Adipose tissue (tissue), 3 donors: ENCODE measurements around the gene NDRG3. TPM values are rescaled to one million over a fixed set of nuclear protein-coding genes. Genes with fewer than 3 reads are reported as not detected.
"Not testable (repeated sequence)": the region's sequence is repeated elsewhere in the genome, so short reads cannot be mapped to it uniquely, and the experiment has no call there.

ENCODE experiments used
- H3K27ac ChIP-seq: one replicate; pipeline ENCODE4 v1.5.1; 2013; ENCODE audit warnings: low read depth, low read length
- WGBS, 3 donors: extraction: QIAGEN DNeasy Blood & Tissue Kit; methylation state at CpG; one replicate each; pipeline ENCODE4 v1.1.7; 2013; 5-methylcytosine and 5-hydroxymethylcytosine counted together
- polyA plus RNA-seq, 3 donors: library from polyadenylated mRNA; stranded (reverse); fragments of 200-250 nt; gene quantifications; one replicate each; pipeline ENCODE4 v1.2.3, GENCODE V29; 2013
- donor health status: healthy with polysubstance abuse.
- donor health status: Bipolar disorder and iron deficiency.
- donor health status: healthy.

Gene NDRG3
- polyA plus RNA-seq, 3 donors: 8.4 to 24.4 (median 9.0) TPM

DNA sequence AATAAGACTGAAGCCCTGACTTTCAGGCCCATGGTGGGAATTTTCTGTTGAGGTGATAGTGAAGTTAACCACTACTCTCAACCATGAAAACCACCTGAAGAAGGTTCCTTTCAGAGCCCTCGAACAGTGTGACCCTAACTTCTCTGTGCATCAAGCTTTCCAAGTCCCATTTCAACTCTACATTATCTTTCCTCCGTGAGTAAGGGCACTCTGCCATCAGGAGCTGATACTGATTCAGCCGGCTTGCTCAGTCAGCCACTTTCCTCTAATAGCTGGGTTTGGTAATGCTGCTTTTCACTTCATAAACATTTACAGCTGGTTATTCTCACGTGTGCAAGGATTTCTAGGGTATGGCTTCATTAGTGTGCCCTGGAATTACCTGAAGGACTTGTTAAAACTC lies 89.2 kb downstream of the NDRG3 start:
- no peak overlapping the region for H3K27ac ChIP-seq
- 53 to 84% (median 82%) methylated on average over 4 of the region's 4 CpGs for WGBS, 3 donors

DNA sequence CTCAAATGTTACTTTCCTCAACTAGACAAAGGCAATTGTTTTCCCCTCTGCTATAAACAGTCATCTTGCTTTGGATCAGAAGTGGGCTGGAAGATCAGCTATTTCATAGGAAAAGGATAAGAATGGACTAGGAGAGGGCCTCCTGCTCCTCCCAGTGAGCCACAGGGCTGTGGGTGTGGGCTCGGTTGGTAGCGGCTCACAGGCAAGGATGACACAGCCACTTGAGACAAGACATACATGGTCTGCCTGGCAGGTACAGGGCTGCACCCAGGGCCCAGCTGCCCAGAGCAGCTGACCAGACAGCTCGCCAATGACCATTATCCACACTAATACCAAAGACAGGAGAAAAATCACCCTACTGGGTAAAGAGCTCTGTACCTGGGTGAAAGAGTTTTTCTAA lies 90.9 kb downstream of the NDRG3 start:
- H3K27ac ChIP-seq: no peak overlapping the region
- WGBS, 3 donors: 95 to 98% (median 97%) methylated on average over 3 of the region's 3 CpGs

DNA sequence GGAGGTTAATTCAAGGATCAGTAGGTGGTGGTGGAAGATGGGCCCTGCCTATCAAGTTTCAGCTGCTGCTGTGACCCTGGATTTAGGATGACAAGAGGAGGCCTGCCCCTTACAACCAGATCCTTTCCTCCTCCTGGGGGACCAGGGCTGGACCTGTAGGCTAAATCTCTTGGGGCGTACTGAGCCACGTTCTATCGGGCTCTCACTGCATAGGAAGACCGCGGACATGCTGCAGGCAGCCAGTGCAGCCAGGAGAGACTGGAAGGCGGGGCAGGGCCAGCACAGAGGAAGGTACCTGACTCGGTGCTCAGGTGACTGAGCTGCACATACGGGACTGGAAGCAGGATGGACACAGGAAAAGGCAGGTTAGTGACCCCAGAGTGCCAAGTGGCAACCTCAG lies 91.4 kb downstream of the NDRG3 start:
- no peak overlapping the region for H3K27ac ChIP-seq

DNA sequence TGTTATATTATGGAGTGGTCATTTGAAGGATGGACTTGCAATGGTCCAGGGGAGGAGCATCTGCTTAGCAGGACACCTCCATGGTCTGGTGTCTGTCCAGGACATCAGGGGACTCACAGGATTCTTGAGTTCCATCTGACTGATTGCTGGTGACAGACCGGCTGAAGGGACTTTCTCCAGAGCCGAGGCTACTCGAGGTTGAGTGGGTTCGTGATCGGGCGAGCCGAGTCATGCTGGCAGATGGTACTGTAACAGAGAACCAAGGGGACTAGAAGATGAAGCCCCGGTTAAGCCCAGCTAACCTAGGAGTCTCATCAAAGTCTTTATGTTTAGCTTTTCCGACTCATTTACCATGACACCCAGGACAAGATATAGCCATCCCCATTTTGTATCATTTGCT lies 92.4 kb downstream of the NDRG3 start:
- no peak overlapping the region for H3K27ac ChIP-seq
- 91 to 94% (median 92%) methylated on average over 9 of the region's 9 CpGs for WGBS, 3 donors

More for the DNA sequence above, 91.4 kb downstream of the NDRG3 start:
- WGBS, 3 donors: 92 to 96% (median 94%) methylated on average over 8 of the region's 8 CpGs

DNA sequence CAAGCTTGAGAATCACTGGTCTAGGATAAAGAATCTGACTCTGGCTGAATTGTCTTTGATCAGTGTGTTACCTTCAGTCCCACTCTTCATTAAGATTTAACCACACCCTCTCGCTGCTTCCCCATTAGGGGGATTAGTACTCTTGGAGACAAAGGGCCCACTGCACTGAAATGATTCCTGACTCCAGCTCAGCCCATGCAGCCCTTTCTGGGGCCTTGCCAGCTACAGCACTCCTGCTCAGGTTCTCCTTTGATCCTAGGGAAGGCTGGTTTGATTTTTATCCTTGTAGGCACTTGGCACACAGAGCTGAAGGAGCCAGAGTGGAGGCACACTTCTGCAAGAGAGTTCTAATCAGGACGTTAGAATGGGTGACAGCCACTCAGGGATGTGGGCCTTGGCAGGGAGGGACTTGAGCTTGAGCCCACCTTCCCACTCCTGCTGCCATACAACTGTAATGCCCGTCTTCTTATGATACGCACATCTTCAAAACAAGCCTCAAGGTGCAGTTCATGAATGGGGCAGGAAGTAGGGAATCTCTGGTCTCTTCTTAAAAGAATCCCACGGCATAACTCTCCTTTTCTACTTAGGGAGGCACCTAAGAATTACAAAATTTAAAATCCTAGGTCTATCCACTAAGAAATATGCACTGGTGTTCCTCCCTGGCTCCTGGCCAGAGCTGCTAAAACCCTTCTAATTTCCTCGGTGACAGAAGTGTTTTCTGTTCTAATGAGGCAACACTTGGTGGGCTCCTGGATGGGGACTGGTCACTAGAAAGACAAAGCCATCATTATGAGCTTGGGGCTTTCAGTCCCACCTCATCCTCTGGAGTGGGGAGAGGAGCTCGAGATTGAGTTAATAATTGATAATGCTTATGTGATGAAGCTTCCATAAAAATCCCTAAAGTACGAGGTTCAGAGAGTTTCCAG lies 98.4 kb downstream of the NDRG3 start:
- WGBS, 3 donors: 57 to 75% (median 70%) methylated on average over 8 of the region's 8 CpGs

DNA sequence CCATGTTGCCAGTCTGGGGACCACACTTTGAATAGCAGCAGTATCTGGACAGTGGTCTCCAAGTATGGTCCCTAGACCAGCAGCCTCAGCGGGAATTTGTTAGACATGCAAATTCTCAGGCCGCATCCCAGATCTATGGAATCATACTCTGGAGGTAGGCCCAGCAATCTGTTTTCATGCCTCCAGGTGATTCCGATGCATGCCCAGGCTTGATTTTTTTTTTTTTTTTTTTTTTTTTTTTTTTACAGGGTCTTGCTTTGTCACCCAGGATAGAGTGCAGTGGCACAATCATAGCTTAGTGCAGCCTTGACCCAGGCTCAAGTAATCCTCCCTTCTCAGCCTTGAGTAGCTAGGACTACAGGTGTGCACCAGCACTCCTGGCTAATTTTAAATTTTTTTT lies 99.2 kb downstream of the NDRG3 start:
- H3K27ac ChIP-seq: no peak overlapping the region
- WGBS, 3 donors: 88 to 97% (median 94%) methylated on average over 3 of the region's 3 CpGs

More for the DNA sequence above, 98.4 kb downstream of the NDRG3 start:
- no peak overlapping the region for H3K27ac ChIP-seq

DNA sequence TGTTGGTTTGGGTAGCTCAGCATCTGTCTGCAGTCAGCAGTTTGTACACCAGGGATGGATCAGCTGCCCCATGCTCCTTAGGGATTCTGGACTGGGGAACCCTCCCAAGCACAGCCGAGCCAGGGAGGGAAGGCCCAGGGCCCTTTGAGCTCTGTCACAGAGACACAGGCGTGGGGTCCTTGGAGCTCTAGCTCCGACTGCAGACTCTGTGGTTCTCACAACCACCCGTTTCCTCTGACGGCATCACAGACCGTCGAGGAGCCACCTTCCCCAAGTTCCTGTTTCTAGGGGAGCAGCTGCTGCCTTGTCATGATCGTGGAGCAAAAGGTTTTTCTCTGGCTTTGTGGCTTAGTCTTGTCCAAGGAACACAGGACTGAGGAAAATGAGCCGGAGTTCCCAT lies 99.9 kb downstream of the NDRG3 start, which contains the start of gene SLA2:
TSS of gene SLA2 (minus strand) at position 199 of the 400 bp plus-strand sequence. CDS start 4,861 bp downstream, outside the sequence.
- 25 to 45% (median 35%) methylated on average over 9 of the region's 9 CpGs for WGBS, 3 donors
- no peak within 1 kb of the TSS for H3K27ac ChIP-seq

DNA sequence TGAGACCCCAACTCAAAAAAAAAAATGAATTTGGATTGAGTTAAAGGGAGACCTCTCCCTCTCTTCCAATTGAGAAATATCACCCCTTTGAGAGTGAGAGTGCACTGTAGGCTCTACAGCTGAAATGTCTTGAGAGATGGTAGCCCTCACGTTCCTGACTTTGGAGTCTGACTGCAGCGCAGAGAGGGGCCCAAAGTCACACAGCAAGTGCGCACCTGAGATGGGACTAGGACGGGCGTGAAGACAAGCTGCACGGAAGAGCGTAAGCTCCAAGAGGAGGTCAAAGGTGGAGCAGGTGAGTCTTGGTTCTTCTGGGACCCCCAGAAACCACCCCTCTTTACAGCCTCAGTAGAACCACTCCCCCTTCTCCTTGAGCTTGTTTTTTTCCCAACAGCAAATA lies 100.5 kb downstream of the NDRG3 start:
- H3K27ac ChIP-seq: no peak overlapping the region
- 86 to 92% (median 90%) methylated on average over 7 of the region's 7 CpGs for WGBS, 3 donors

DNA sequence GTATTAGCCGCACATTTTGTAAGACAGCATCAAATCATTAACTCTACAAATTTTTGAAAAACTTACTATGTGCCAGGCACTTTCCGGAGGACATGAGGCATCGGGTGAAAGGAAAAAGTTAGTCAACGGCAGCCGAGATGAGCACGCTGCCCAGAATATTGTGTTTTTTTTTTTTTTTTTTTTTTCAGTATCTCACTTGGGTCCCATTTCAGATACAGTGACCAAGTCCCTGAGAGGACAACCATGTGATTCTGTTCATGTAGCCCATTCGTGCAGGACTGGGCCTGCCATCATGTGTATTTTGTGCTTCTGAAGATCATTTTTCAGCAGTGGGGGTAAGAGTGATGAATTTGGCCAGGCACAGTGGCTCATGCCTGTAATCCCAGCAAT lies 101.2 kb downstream of the NDRG3 start:
- no peak overlapping the region for H3K27ac ChIP-seq
- WGBS, 3 donors: 70 to 88% (median 73%) methylated on average over 7 of the region's 7 CpGs

DNA sequence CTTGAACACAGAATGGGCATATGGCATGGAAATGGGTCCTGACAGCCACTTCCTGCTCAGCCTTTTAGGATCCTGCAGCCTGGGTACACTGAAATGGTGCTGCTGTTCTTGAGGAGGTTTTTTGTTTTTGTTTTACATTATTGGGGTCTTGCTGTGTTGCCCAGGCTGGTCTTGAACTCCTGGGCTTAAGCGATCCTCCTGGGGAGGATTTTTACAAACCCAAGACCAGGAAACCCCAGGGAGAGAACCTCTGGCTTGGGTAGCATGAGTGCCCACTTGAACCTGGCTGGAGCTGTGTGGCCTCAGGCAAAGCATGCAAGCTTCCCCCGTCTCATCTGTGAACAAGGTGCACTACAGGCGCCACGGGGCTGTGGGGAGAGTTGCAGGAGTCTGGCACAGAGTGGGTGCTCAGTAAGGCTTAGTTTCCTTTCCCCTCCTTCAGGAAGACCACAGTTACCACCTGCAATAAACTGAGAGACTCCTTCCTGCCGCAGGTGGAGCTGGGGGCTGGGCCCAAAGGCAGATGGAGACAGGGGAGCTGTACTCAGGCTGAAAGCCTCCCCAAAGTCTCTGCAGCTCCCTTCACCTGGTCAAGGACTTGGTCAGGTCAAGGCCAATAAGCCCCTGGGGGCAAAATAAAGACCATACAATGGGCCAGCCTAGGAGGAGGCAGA lies 101.7 kb downstream of the NDRG3 start:
- H3K27ac ChIP-seq: no peak overlapping the region
- WGBS, 3 donors: 61 to 72% (median 64%) methylated on average over 5 of the region's 5 CpGs

DNA sequence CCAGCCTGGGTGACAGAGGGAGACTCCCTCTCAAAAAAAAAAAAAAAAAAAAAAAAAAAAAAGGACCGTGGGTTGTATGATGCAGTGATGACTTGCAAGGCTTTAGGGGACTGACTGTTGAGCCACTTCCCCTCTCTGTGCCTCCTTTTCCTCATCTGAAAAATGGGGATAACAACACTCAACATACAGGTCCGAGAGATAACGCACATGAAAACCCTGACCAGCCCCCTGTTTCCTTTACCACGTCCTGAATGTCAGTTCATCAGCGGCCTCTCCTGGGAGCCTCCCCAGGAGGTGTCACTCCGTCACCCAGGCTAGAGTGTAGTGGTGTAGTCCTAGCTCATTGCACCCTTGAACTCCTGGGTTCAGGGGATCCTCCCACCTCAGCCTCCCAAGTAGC lies 103.8 kb downstream of the NDRG3 start:
- no peak overlapping the region for H3K27ac ChIP-seq
- 67 to 84% (median 68%) methylated on average over 6 of the region's 6 CpGs for WGBS, 3 donors

DNA sequence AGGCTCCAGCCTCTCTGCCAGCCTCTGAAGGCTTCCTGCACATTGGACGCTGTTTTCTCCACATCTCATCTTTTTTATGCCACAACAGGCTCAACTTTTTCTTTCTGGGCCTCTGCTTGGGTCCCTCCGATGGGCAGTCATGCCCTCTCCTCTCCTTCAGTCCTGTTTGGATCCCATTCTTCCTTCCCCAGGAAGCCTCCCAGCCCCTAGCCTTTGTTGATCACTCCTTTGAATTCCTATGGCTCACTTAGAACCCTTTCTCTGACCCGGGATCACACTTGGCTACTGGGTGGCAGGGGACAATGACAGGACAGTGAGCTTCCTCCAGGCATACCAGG lies 104.4 kb downstream of the NDRG3 start:
- WGBS, 3 donors: 85 to 93% (median 89%) methylated on average over 3 of the region's 3 CpGs
- H3K27ac ChIP-seq: no peak overlapping the region

DNA sequence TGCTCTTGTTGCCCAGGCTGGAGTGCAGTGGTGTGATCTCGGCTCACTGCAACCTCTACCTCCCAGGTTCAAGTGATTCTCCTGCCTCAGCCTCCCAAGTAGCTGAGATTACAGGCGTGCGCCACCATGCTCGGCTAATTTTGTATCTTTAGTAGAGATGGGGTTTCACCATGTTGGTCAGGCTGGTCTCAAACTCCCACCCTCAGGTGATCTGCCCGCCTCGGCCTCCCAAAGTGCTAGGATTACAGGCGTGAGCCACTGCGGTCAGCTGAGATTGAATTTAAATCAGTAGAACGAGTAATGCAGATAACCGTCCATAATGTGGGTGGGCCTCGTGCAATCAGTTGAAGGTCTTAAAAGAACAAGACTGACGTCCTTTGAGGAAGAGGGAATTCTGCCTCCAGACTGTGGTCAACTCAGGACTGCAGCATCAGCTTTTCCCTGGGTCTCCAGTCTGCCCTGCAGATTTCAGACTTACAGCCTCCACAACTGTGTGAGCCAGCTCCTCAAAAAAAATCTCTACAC lies 107.0 kb downstream of the NDRG3 start:
- not testable (repeated sequence) for H3K27ac ChIP-seq
- 87 to 94% (median 93%) methylated on average over 11 to 12 of the region's 12 CpGs for WGBS, 3 donors

DNA sequence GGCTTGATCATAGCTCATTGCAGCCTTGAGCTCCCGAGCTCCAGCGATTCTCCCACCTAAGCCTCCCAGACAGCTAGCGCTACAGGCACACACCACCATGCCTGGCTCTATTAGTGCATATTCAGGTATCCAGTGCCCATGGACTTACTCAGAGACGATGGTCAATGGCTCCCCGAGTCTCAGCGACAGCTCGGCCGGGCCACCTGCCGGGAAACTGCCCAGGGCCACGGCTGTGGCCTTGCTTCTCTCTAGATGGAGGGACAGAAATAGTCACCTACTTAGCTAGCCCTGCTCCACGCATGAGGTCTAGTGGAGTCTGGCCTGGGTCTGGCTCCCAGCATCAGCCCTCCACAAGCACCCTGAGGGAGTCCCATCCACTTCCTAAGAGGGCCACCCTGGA lies 111.5 kb downstream of the NDRG3 start:
- 93 to 95% (median 95%) methylated on average over 11 of the region's 11 CpGs for WGBS, 3 donors
- no peak overlapping the region for H3K27ac ChIP-seq

DNA sequence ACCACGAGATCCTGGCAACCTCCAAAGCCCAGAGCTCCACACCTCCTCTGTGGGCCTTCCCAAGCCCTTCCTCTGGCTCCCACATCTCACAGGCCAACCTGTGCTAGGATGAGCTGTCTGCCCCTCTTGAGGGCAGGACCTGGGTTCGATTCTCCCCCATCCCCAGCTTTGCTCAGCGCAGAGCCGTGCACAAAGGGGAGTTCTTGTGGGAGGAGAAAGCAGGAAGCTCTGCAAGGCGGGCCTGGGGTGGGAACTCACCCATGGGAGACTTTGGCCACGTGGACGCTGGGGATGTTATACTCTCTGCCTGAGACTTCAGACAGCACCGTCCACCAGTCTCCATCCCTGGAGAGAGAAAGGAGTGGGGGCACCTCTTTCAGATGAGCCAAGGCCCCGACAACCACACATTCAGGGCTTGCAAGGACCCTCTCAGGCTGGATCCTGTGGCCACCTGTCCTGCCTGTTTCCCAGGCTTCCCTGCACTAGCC lies 112.6 kb downstream of the NDRG3 start:
- WGBS, 3 donors: 73 to 89% (median 78%) methylated on average over 8 to 9 of the region's 9 CpGs
- H3K27ac ChIP-seq: no peak overlapping the region

DNA sequence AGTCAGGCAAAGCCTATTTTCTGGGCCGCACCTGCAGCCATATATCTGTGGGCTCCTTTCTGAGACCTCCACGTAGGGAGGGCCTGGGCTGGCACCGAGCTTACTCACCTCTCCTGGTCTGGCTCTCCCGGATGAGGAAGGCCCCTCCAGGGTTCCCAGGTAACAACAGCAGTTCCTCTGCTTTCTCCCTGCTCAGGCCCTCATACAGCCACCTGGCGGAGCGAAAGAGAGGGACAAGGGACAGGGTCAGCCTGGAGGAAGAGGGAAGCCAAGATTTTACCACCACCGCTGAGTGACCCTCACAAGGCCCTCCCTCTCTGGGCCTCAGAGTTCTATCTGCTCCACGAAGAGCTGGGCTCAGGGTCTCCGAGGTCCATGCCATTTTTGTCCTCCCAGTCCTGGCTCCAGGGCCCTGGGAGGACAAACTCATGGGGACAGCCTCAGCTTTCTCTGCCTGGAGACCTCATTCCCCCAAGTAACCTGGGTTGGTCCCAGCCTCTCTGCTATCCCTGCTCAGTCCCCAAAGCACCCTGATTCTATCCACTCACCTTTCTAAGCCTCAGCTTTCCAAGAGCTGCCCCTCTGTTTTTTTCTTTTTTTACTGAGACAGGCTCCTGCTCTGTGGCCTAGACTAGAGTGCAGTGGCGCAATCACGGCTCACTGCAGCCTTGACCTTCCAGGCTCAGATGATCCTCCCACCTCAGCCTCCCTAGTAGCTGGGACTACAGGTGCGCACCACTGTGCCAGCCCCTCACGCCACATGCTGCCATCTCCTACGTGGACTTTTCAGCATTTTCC lies 113.2 kb downstream of the NDRG3 start:
- 70 to 87% (median 86%) methylated on average over 12 to 14 of the region's 14 CpGs for WGBS, 3 donors
- no peak overlapping the region for H3K27ac ChIP-seq

DNA sequence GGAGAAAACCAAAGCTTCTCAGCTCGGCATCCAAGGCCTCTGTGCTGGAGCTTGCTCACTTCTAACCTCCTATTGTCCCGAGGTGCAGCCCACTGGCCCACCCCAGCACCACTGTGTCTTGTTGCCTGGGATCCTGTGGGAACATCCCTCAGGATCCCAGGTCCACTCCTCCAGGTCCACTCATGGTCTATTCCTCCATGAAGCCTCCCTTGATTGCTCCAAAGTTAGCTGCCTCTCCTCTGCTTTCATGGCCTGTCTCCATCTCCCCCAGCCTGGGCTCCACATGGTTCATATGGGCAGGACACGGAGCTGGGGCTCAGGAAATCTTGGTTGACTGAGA lies 113.8 kb downstream of the NDRG3 start:
- WGBS, 3 donors: 72 to 84% (median 80%) methylated on average over 3 of the region's 3 CpGs
- no peak overlapping the region for H3K27ac ChIP-seq

DNA sequence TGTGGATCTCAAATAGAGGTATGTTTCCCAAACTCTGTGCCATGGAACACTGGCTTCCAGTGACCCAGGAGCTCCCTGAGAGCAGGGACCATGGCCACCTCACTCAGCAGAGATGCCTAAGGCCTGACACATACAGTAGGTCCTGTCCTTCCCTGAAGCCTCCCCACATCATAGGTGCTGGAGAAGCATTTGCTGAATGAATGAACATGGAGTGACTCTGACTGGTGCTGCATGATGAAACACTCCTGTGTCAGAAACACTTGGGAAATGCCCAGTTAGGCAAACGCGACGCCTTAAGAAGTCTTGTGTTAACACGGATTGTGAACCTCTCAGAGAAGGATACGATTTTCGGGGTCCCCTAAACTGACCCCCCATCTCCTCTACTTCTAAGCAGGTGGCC lies 114.2 kb downstream of the NDRG3 start:
- no peak overlapping the region for H3K27ac ChIP-seq
- 73 to 90% (median 80%) methylated on average over 6 of the region's 6 CpGs for WGBS, 3 donors
